Left ventricle myocardium inferior (tissue), 1 donor: ENCODE results near the gene PGM1. TPM values are rescaled to one million over a fixed set of nuclear protein-coding genes. Genes with fewer than 3 reads are reported as not detected.

ENCODE experiments used
- DNase-seq: peaks from one replicate; pipeline ENCODE4 v3.0.0-alpha.2; 2020
- H3K27ac ChIP-seq: fragments of 200-600 bp; replicated peaks from 2 replicates; pipeline ENCODE4 v1.8.0; 2021
- H3K27me3 ChIP-seq: fragments of 200-600 bp; 2 replicates; pipeline ENCODE4 v1.8.0; 2021; ENCODE audit warnings: low read depth
- H3K36me3 ChIP-seq: fragments of 200-600 bp; 2 replicates; pipeline ENCODE4 v1.8.0; 2021
- H3K4me1 ChIP-seq: fragments of 200-600 bp; 2 replicates; pipeline ENCODE4 v1.8.0; 2021
- H3K4me3 ChIP-seq: fragments of 200-600 bp; 2 replicates; pipeline ENCODE4 v1.8.0; 2021; ENCODE audit warnings: mild to moderate bottlenecking, moderate library complexity
- H3K9me3 ChIP-seq: fragments of 200-600 bp; replicated peaks from 2 replicates; pipeline ENCODE4 v1.8.0; 2021
- intact Hi-C: fragments of 100-400 bp; cut with micrococcal nuclease; formaldehyde crosslinking; loops from one replicate; pipeline ENCODE4 v1.11.0; 2022
- total RNA-seq: library from RNA; stranded (reverse); fragmentation: NEBNext Ultra II Directional; extraction: Animal tissue kit (Norgen Biotek cat#: 25700); gene quantifications from one replicate; pipeline ENCODE4 v1.2.1, GENCODE V29; 2021
- TF ChIP-seq, protein P1 (sequence below): fragments of 200-600 bp; IDR thresholded peaks from 2 replicates; pipeline ENCODE4 v1.8.0; 2021; ENCODE audit warnings: antibody characterized with exemption, mild to moderate bottlenecking, borderline replicate concordance
- donor health status: DM: no; HTN: yes; CAD: no; lungs with severe emphysema.

The PGM1 gene
- total RNA-seq, 1 donor from 2014 or later, result 280 TPM

DNA sequence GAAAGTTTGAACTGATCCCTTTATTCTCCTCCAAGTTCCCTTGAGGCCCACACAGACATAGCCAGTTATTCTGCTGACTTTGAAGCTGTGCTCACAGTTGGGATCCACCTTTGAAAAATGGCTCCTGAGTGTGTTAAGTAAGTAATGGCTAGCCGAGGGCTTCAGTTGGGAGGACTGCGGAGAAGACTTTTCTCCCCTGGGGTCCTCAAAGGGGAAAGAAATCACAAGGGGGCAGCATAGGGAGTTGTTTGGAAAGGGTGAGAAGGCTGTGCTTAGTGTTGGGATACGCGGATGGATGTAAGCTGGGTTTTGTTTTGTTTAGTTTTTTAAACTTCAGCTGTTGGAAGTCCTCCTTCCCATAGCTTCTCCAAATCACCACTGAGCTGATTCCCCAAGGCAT is 8.3 kb downstream of the PGM1 start:
- no peaks in the 10 kb centered on the region for H3K27me3 ChIP-seq
- H3K4me3 ChIP-seq, result no peak overlapping the region
- no peak overlapping the region for H3K27ac ChIP-seq
- H3K36me3 ChIP-seq, result no peaks in the 10 kb centered on the region
- intact Hi-C loops, result no loop called here
- TF ChIP-seq, protein P1, sequence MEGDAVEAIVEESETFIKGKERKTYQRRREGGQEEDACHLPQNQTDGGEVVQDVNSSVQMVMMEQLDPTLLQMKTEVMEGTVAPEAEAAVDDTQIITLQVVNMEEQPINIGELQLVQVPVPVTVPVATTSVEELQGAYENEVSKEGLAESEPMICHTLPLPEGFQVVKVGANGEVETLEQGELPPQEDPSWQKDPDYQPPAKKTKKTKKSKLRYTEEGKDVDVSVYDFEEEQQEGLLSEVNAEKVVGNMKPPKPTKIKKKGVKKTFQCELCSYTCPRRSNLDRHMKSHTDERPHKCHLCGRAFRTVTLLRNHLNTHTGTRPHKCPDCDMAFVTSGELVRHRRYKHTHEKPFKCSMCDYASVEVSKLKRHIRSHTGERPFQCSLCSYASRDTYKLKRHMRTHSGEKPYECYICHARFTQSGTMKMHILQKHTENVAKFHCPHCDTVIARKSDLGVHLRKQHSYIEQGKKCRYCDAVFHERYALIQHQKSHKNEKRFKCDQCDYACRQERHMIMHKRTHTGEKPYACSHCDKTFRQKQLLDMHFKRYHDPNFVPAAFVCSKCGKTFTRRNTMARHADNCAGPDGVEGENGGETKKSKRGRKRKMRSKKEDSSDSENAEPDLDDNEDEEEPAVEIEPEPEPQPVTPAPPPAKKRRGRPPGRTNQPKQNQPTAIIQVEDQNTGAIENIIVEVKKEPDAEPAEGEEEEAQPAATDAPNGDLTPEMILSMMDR, result no peak
- no peaks in the 10 kb centered on the region for H3K9me3 ChIP-seq
- H3K4me1 ChIP-seq, result peaks cover 63% of the 10 kb centered on the region
- no peak for DNase-seq

DNA sequence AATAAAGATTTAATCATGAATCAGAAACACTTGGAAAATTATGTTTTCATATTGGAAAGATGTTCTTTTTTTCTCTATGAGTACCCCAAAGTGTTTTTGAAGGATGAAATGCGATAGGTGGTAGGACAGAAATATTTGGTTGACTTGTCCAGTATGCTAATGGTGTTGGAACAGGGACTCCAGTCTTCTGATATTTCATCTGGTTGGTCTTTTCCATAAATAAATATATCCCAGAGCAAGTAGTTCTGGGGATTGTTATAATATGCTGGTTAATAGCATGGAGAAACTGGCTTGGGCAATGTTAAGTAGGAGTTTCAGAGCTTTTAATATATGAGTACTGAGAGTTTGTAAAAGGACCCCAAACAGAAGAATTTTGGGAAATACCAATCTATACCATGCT is 8.7 kb downstream of the PGM1 start:
- H3K27me3 ChIP-seq, result no peaks in the 10 kb centered on the region
- no peak overlapping the region for H3K4me3 ChIP-seq
- peaks cover 60% of the 10 kb centered on the region for H3K4me1 ChIP-seq
- H3K36me3 ChIP-seq, result no peaks in the 10 kb centered on the region
- intact Hi-C loops, result no loop called here
- no peaks in the 10 kb centered on the region for H3K9me3 ChIP-seq
- H3K27ac ChIP-seq, result no peak overlapping the region
- TF ChIP-seq, protein P1, result no peak
- DNase-seq, result no peak

DNA sequence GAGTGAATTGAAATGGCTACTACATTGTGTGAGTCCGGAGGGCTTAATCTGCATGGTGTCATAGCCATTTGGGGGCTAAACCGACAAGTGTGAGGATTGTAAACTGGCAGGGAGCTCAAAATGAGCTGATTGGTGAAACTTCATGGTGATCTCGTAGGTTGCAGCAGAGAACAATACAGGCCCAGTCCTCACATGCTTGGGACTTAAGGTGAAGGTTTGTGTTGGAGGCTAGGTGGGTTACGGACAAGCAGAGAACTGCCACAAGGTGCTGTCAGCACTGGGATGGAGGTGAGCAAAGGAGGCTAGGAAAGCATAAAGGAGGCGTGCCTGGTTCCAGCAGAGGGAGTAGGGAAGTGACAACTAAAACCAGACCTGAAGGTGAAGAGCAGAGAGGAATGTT is 9.4 kb downstream of the PGM1 start:
- no peaks in the 10 kb centered on the region for H3K27me3 ChIP-seq
- TF ChIP-seq, protein P1, result no peak
- H3K9me3 ChIP-seq, result no peaks in the 10 kb centered on the region
- DNase-seq, result no peak
- no peak overlapping the region for H3K4me3 ChIP-seq
- H3K36me3 ChIP-seq, result no peaks in the 10 kb centered on the region
- H3K4me1 ChIP-seq, result peaks cover 60% of the 10 kb centered on the region
- H3K27ac ChIP-seq, result no peak overlapping the region
- intact Hi-C loops, result no loop called here

DNA sequence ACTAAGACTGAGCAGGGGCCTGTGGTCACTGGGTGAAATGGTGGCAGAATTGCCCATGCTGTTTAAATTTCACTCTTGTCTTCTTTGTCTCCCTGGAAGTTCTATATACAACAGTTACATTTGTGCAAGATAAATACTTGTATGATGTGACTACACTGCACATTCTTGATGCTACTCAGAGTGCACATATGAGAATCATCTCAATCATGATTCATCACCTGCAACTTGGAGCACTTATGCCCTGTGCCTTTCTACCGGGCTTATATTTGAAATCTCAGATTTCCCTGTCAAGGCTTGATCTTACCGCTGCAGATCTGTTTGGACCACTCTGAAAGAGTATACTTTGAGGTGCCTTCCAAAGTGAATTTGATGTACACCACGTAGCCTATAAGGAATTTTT is 10.6 kb downstream of the PGM1 start:
- H3K27me3 ChIP-seq, result no peaks in the 10 kb centered on the region
- H3K4me3 ChIP-seq, result no peak overlapping the region
- no peak for DNase-seq
- TF ChIP-seq, protein P1, result no peak
- H3K9me3 ChIP-seq, result no peaks in the 10 kb centered on the region
- H3K27ac ChIP-seq, result no peak overlapping the region
- peaks cover 65% of the 10 kb centered on the region for H3K4me1 ChIP-seq
- H3K36me3 ChIP-seq, result no peaks in the 10 kb centered on the region
- intact Hi-C loops, result no loop called here

DNA sequence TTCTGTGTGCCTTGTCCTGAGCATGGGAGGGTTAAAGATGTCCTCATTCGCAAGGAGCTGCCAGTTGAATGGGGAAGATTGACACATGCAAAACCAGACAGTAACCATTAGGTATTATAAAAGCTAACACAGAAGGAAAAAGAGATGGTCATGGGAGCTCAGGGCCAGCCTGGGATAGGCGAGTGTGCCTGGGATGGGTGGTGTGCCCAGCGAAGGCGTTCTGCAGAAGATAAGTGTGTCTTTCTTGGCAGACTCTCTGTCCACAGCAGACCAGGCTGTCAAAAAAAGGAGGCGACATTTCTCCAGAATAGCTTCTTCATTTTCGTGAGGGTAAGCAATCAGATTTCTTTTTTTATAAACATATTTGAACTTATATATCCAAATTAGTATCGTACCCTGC is 14.1 kb downstream of the PGM1 start:
- Histone ChIP-seq H3K4me3 (no peak overlapping the region), H3K27me3 (no peaks in the 10 kb centered on the region), H3K27ac (no peak overlapping the region), H3K4me1 (peaks cover 68% of the 10 kb centered on the region), H3K9me3 (no peaks in the 10 kb centered on the region), H3K36me3 (no peaks in the 10 kb centered on the region)
- DNase-seq, result no peak
- TF ChIP-seq, protein P1, result no peak
- intact Hi-C loops, result no loop called here

DNA sequence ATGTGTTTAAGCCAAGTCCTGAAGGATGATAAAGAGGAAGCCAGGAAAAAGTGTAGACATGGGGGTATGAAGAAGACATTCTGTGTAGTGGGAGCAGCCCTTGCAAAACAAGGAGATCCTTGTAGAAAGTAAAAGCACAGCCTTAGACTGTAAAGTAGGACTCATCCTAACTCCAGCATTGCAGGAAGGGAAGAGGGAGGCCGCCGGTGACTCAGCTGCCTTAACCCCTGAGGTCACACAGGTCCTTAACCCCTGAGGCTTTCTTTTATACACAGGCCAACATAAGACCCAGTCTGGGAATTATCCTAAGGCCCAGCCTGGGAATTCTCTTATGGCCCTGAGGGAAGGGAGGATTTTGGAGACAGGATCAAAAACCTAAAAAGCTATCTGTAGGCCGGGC is 18.0 kb downstream of the PGM1 start:
- no peak overlapping the region for H3K4me3 ChIP-seq
- TF ChIP-seq, protein P1, result no peak
- no peaks in the 10 kb centered on the region for H3K27me3 ChIP-seq
- intact Hi-C loops, result no loop called here
- no peaks in the 10 kb centered on the region for H3K36me3 ChIP-seq
- H3K9me3 ChIP-seq, result no peaks in the 10 kb centered on the region
- peaks cover 65% of the 10 kb centered on the region for H3K4me1 ChIP-seq
- no peak for DNase-seq
- H3K27ac ChIP-seq, result no peak overlapping the region
